ENCODE results near the gene PDC.
A peak's percentile ranks its signal among the peaks of the same experiment; 100 is the strongest.
"Not testable (repeated sequence)": the region's sequence is repeated elsewhere in the genome, so short reads cannot be mapped to it uniquely, and the experiment has no call there.

The PDC gene

GRCh38 chr1:186463926-186464325 lies 3.0 kb upstream of the PDC start:
- no peak for DNase-seq

- DNase-seq = no peak
These were observed 2.6 kb upstream of the PDC start for GRCh38 chr1:186463511-186463910.

- DNase-seq = not testable (repeated sequence)
These were observed 1.8 kb downstream of the PDC start for GRCh38 chr1:186459161-186459560.

GRCh38 chr1:186456729-186457255 lies 4.1 kb downstream of the PDC start:
- DNase-seq = no peak

- no peak for DNase-seq
These were observed 5.9 kb downstream of the PDC start for GRCh38 chr1:186454981-186455380.

GRCh38 chr1:186446152-186446551 lies 14.8 kb downstream of the PDC start:
- DNase-seq = no peak

GRCh38 chr1:186443638-186444037 lies 17.3 kb downstream of the PDC start:
- DNase-seq = no peak

- DNase-seq = peak; percentile 44 to 57
These were observed 18.1 kb downstream of the PDC start for GRCh38 chr1:186442651-186443375.

- DNase-seq = no peak
These were observed 20.3 kb downstream of the PDC start for GRCh38 chr1:186440584-186440983.

- DNase-seq = no peak
These were observed 22.3 kb downstream of the PDC start for GRCh38 chr1:186438567-186438966.

- peak; percentile 34 to 40 for DNase-seq
These were observed 25.6 kb downstream of the PDC start for GRCh38 chr1:186435336-186435735.

GRCh38 chr1:186429017-186429416 lies 31.9 kb downstream of the PDC start:
- no peak for DNase-seq

GRCh38 chr1:186426118-186426517 lies 34.8 kb downstream of the PDC start:
- DNase-seq = no peak

- DNase-seq = no peak
These were observed 36.4 kb downstream of the PDC start for GRCh38 chr1:186424539-186424938.

GRCh38 chr1:186421446-186421845 lies 39.5 kb downstream of the PDC start:
- no peak for DNase-seq

- no peak for DNase-seq
These were observed 40.0 kb downstream of the PDC start for GRCh38 chr1:186420923-186421322.

GRCh38 chr1:186420311-186420710 lies 40.6 kb downstream of the PDC start:
- DNase-seq = no peak

- no peak for DNase-seq
These were observed 42.4 kb downstream of the PDC start for GRCh38 chr1:186418503-186418902.

GRCh38 chr1:186413319-186413718 lies 47.6 kb downstream of the PDC start:
- no peak for DNase-seq

- DNase-seq = no peak
These were observed 51.8 kb downstream of the PDC start for GRCh38 chr1:186409091-186409490.

- peak; percentile 57 for DNase-seq
These were observed 56.4 kb downstream of the PDC start for GRCh38 chr1:186404454-186405051.

GRCh38 chr1:186403632-186404031 lies 57.3 kb downstream of the PDC start:
- no peak for DNase-seq

- not testable (repeated sequence) for DNase-seq
These were observed 59.5 kb downstream of the PDC start for GRCh38 chr1:186401446-186401845.
